MM.1S (cell line): Measurements from ENCODE around the gene CDYL.

Experiments
- DNase-seq: peaks from one replicate; pipeline ENCODE4 v3.0.0-alpha.2; 2015
- H2AFZ ChIP-seq: fragments of 300-600 bp; sonication (generic); 2 replicates; pipeline ENCODE4 v1.6.0; 2016; ENCODE audit warnings: antibody characterized with exemption, low read length
- H3F3A ChIP-seq: fragments of 300-600 bp; sonication (generic); 2 replicates; pipeline ENCODE4 v1.6.1; 2016; ENCODE audit warnings: mild to moderate bottlenecking, antibody characterized with exemption, low read length, moderate library complexity, mixed read lengths; ENCODE audit not compliant: insufficient read depth
- H3K27ac ChIP-seq: fragments of 300-600 bp; sonication (generic); 2 replicates; pipeline ENCODE4 v1.5.1; 2016; ENCODE audit warnings: mild to moderate bottlenecking, low read length
- H3K27me3 ChIP-seq: fragments of 300-600 bp; sonication (generic); replicated peaks from 2 replicates; pipeline ENCODE4 v1.6.0; 2016; ENCODE audit warnings: low read length; ENCODE audit not compliant: insufficient read depth
- H3K36me3 ChIP-seq: fragments of 300-600 bp; sonication (generic); replicated peaks from 2 replicates; pipeline ENCODE4 v1.6.1; 2016; ENCODE audit warnings: mild to moderate bottlenecking, low read length, mixed read lengths; ENCODE audit not compliant: insufficient read depth
- H3K4me1 ChIP-seq: fragments of 300-600 bp; sonication (generic); 2 replicates; pipeline ENCODE4 v1.6.1; 2016; ENCODE audit warnings: low read length, mixed read lengths
- H3K4me2 ChIP-seq: fragments of 300-600 bp; sonication (generic); 2 replicates; pipeline ENCODE4 v1.6.0; 2016; ENCODE audit warnings: low read depth, low read length
- H3K4me3 ChIP-seq: fragments of 300-600 bp; sonication (generic); 2 replicates; pipeline ENCODE4 v1.5.1; 2016; ENCODE audit warnings: low read length, mixed read lengths
- H3K79me2 ChIP-seq: fragments of 300-600 bp; sonication (generic); 2 replicates; pipeline ENCODE4 v1.6.1; 2016; ENCODE audit warnings: mixed run types, low read length, mixed read lengths
- H3K9ac ChIP-seq: fragments of 300-600 bp; sonication (generic); 2 replicates; pipeline ENCODE4 v1.6.1; 2016; ENCODE audit warnings: low read length, mixed read lengths
- H3K9me2 ChIP-seq: fragments of 300-600 bp; sonication (generic); replicated peaks from 2 replicates; pipeline ENCODE4 v1.6.1; 2016; ENCODE audit warnings: mild to moderate bottlenecking, low read length, mixed read lengths; ENCODE audit not compliant: insufficient read depth
- H3K9me3 ChIP-seq: fragments of 300-600 bp; sonication (generic); replicated peaks from 2 replicates; pipeline ENCODE4 v1.6.1; 2016; ENCODE audit warnings: mild to moderate bottlenecking, low read length, mixed read lengths; ENCODE audit not compliant: insufficient read depth
- H4K20me1 ChIP-seq: fragments of 300-600 bp; sonication (generic); 2 replicates; pipeline ENCODE4 v1.6.1; 2016; ENCODE audit warnings: mild to moderate bottlenecking, low read length, moderate library complexity, mixed read lengths; ENCODE audit not compliant: insufficient read depth
- EZH2 ChIP-seq: fragments of 300-600 bp; sonication (generic); optimal IDR thresholded peaks from 2 replicates; pipeline ENCODE3; 2017; ENCODE audit warnings: low read depth, mild to moderate bottlenecking, antibody characterized with exemption, low read length, mixed read lengths
- EZH2phosphoT487 ChIP-seq: fragments of 300-600 bp; sonication (generic); IDR thresholded peaks from 2 replicates; pipeline ENCODE4 v1.6.1; 2018; ENCODE audit warnings: antibody characterized with exemption, low read length
- TF ChIP-seq, protein P1 (sequence below): fragments of 300-600 bp; sonication (generic); IDR thresholded peaks from 2 replicates; pipeline ENCODE4 v1.5.1; 2016; ENCODE audit warnings: antibody characterized with exemption, low read length, mixed read lengths

The CDYL gene

DNA sequence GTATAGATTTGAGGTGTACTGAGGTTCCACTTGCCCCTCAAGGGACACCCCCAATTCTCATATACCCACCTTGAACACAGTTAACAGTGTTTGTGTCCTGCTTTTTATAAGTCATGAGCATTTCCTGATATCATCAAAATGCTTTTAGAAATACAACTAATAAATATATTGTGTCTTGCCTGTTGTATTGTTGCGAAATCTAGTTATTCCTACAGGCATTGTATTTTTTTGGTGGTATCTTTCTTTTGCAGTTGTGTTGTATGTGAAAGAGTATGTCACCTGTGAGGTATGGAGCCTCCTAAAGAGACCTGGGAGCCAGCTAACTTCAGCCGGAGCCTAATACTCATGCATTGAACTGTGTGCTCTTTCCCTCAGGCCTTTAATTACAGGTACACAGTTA, 40.7 kb downstream of the CDYL start:
- H4K20me1 ChIP-seq, result peaks cover 44% of the 10 kb centered on the region
- H3K79me2 ChIP-seq, result peaks cover 100% of the 10 kb centered on the region
- H3K27ac ChIP-seq, result no peak overlapping the region
- H3K9me2 ChIP-seq, result no peaks in the 10 kb centered on the region
- no peaks in the 10 kb centered on the region for H3K27me3 ChIP-seq
- H3K4me3 ChIP-seq, result no peak overlapping the region
- TF ChIP-seq, protein P1, sequence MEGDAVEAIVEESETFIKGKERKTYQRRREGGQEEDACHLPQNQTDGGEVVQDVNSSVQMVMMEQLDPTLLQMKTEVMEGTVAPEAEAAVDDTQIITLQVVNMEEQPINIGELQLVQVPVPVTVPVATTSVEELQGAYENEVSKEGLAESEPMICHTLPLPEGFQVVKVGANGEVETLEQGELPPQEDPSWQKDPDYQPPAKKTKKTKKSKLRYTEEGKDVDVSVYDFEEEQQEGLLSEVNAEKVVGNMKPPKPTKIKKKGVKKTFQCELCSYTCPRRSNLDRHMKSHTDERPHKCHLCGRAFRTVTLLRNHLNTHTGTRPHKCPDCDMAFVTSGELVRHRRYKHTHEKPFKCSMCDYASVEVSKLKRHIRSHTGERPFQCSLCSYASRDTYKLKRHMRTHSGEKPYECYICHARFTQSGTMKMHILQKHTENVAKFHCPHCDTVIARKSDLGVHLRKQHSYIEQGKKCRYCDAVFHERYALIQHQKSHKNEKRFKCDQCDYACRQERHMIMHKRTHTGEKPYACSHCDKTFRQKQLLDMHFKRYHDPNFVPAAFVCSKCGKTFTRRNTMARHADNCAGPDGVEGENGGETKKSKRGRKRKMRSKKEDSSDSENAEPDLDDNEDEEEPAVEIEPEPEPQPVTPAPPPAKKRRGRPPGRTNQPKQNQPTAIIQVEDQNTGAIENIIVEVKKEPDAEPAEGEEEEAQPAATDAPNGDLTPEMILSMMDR, result no peak
- TF ChIP-seq EZH2phosphoT487 (no peak), EZH2 (no peak)
- H3K9ac ChIP-seq, result no peak overlapping the region
- no peaks in the 10 kb centered on the region for H3K9me3 ChIP-seq
- H3F3A ChIP-seq, result 0 out of 2 replicates have a peak, but pooled peaks cover 3% of the 10 kb centered on the region
- H3K36me3 ChIP-seq, result no peaks in the 10 kb centered on the region
- H2AFZ ChIP-seq, result no peak overlapping the region
- DNase-seq, result no peak
- H3K4me1 ChIP-seq, result peaks cover under 1% of the 10 kb centered on the region; the same call in 1 of the 2 replicates
- no peak overlapping the region for H3K4me2 ChIP-seq

- Histone ChIP-seq H3F3A (peaks cover 6% of the 10 kb centered on the region; the same call in 1 of the 2 replicates), H3K4me3 (no peak overlapping the region), H3K79me2 (peaks cover 100% of the 10 kb centered on the region), H3K4me2 (no peak overlapping the region), H4K20me1 (peaks cover 39% of the 10 kb centered on the region), H2AFZ (no peak overlapping the region), H3K4me1 (peaks cover 7% of the 10 kb centered on the region), H3K9me3 (no peaks in the 10 kb centered on the region), H3K9ac (no peak overlapping the region), H3K27me3 (no peaks in the 10 kb centered on the region), H3K9me2 (no peaks in the 10 kb centered on the region), H3K36me3 (no peaks in the 10 kb centered on the region), H3K27ac (no peak overlapping the region)
- no peak for DNase-seq
- TF ChIP-seq EZH2phosphoT487 (no peak), EZH2 (no peak)
- TF ChIP-seq, protein P1, result no peak
These were observed 41.3 kb downstream of the CDYL start for GRCh38 chr6:4817551-4817950.

DNA sequence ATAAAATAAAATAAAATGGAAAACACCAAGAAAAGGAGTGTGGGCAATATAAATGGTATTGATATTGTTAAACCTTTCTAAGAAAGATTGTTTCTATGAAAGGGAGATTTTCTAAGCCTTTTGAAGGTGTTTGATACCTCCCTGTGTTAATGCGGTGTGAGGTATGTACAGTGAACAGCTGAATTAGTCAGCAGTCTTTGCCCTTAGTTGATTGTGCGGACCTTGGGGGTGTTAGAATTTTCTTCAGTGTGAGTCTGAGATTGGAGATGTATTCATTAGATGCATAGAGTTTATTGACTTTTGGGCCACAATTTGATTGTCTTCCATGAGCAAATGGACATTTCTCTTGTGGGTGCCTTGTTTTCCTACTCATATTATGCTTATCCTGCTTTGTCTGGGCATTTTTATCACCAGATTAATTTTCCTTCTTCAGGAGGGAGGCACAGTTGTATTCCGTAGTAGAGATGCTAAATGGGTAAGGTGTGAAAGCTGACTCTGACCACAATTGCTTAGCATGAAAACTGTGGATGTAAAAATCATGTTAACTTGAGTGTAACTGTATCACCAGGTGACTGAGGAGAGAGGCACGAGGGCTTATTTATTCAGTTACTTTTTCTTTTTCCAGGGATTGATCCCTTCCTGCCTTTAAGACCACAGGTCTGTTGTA, 42.2 kb downstream of the CDYL start:
- TF ChIP-seq, protein P1, result no peak
- no peak for TF ChIP-seq EZH2phosphoT487
- Histone ChIP-seq H3K27ac (no peak overlapping the region), H3F3A (peaks cover 6% of the 10 kb centered on the region; the same call in 1 of the 2 replicates), H3K36me3 (0 out of 2 replicates have a peak, but pooled peaks cover 3% of the 10 kb centered on the region), H3K9me3 (no peaks in the 10 kb centered on the region), H3K79me2 (peaks cover 100% of the 10 kb centered on the region), H4K20me1 (peaks cover 40% of the 10 kb centered on the region), H3K9me2 (no peaks in the 10 kb centered on the region), H3K27me3 (no peaks in the 10 kb centered on the region), H3K9ac (no peak overlapping the region), H3K4me2 (no peak overlapping the region), H3K4me3 (no peak overlapping the region), H2AFZ (no peak overlapping the region), H3K4me1 (peaks cover 14% of the 10 kb centered on the region)
- DNase-seq, result no peak
